ENCODE data around the gene MKNK1. TPM values are rescaled to one million over a fixed set of nuclear protein-coding genes. Genes with fewer than 3 reads are reported as not detected.

Gene MKNK1
- total RNA-seq, 4 donors from 2014 or later: 15.8 to 39.1 (median 27.4) TPM

DNA sequence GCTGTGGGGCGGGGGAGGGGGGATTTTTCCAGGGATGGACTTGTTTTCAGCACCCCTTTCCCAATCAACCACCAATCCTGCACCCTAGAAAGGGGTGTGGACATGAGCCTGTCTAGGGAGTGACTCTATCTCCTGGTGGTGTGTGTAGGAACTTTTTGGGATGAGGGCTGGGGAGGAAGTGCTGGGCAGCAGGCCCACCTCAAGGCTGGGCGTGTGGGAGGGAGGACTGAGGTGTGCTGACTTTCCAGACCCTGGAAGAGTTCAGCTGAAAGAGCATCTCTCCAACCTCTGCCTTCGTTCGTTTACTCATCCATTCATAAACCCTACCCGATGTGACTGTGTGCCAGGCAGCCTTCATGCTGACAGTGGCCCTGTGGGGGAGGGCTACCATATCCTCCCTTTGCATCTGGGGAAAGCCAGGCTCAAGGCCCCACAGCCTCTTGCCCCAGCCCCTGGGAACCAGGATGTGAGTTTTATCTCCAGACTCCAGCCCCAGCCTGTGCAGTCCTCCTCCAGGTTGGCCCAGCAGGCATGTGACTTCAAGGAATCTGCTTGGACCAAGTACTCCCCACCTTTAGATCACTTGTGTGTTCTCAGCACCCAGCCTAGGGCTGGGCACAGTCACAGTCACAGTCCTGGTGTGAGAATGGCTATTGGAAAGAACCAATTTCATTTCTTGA is 59.4 kb downstream of the MKNK1 start:
- H3K27me3 ChIP-seq: peaks cover 44% of the 10 kb centered on the region
- no peaks in the 10 kb centered on the region for H3K36me3 ChIP-seq
- no peak for DNase-seq (ENCODE audit: low spot score in 2 of 2)
- peaks cover 11% of the 10 kb centered on the region for H3K4me1 ChIP-seq
- H3K27ac ChIP-seq: no peak overlapping the region
- no peaks in the 10 kb centered on the region for H3K9me3 ChIP-seq
- H3K4me3 ChIP-seq: no peak overlapping the region
- 53% methylated on average over 5 of the region's 5 CpGs for WGBS
- TF ChIP-seq POLR2AphosphoS5 (IDR thresholded peaks at IDR 0.05): no peak
- no peak for TF ChIP-seq CTCF (IDR thresholded peaks at IDR 0.05)
- no peak for TF ChIP-seq POLR2A (IDR thresholded peaks at IDR 0.05)
- no peak for TF ChIP-seq EP300 (IDR thresholded peaks at IDR 0.05)

GRCh38 chr1:46543761-46544560 is 60.1 kb downstream of the MKNK1 start:
- peaks cover 8% of the 10 kb centered on the region for H3K4me1 ChIP-seq
- H3K27ac ChIP-seq: no peak overlapping the region
- 10% methylated on average over 40 of the region's 58 CpGs for WGBS
- TF ChIP-seq CTCF (IDR thresholded peaks at IDR 0.05) (no peak), POLR2A (IDR thresholded peaks at IDR 0.05) (no peak), POLR2AphosphoS5 (IDR thresholded peaks at IDR 0.05) (no peak), EP300 (IDR thresholded peaks at IDR 0.05) (no peak)
- H3K27me3 ChIP-seq: peaks cover 44% of the 10 kb centered on the region
- no peak for DNase-seq (ENCODE audit: low spot score in 2 of 2)
- H3K4me3 ChIP-seq: no peak overlapping the region
- H3K36me3 ChIP-seq: no peaks in the 10 kb centered on the region
- H3K9me3 ChIP-seq: no peaks in the 10 kb centered on the region

GRCh38 chr1:46543382-46543760 is 60.7 kb downstream of the MKNK1 start:
- Histone ChIP-seq H3K4me1 (peaks cover 8% of the 10 kb centered on the region), H3K4me3 (no peak overlapping the region), H3K36me3 (no peaks in the 10 kb centered on the region), H3K27ac (no peak overlapping the region), H3K27me3 (peaks cover 44% of the 10 kb centered on the region), H3K9me3 (no peaks in the 10 kb centered on the region)
- 50% methylated on average over 7 of the region's 7 CpGs for WGBS
- DNase-seq (ENCODE audit: low spot score in 2 of 2): no peak
- TF ChIP-seq EP300 (IDR thresholded peaks at IDR 0.05): no peak
- TF ChIP-seq POLR2A (IDR thresholded peaks at IDR 0.05): no peak
- TF ChIP-seq CTCF (IDR thresholded peaks at IDR 0.05): no peak
- TF ChIP-seq POLR2AphosphoS5 (IDR thresholded peaks at IDR 0.05): no peak

DNA sequence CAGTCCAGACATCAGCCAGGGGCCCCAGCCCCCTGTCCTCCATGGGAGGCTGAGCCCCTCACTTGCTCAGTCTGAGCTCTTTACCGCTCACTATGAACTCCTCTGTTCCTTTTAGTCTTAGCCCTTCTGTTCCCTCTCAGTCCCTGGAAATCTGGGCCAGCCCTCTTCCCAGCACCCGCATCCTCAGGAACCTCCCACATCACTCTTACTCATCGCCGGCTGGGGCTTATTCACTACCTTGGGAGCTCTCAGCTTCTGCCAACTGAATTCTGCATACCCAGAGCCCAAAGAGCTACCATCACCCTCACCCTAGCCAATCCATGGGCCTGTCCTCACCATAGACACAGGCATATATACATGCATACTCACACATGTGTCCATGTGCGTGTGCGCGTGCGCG is 64.1 kb downstream of the MKNK1 start:
- Histone ChIP-seq H3K4me3 (no peak overlapping the region), H3K9me3 (no peaks in the 10 kb centered on the region), H3K4me1 (peaks cover 4% of the 10 kb centered on the region), H3K27me3 (peaks cover 25% of the 10 kb centered on the region), H3K36me3 (no peaks in the 10 kb centered on the region), H3K27ac (no peak overlapping the region)
- WGBS: 83% methylated on average over 9 of the region's 9 CpGs
- DNase-seq (ENCODE audit: low spot score in 2 of 2): no peak
- TF ChIP-seq EP300 (IDR thresholded peaks at IDR 0.05) (no peak), POLR2AphosphoS5 (IDR thresholded peaks at IDR 0.05) (no peak), CTCF (IDR thresholded peaks at IDR 0.05) (no peak), POLR2A (IDR thresholded peaks at IDR 0.05) (no peak)

GRCh38 chr1:46538147-46538546 is 65.9 kb downstream of the MKNK1 start:
- Histone ChIP-seq H3K9me3 (no peaks in the 10 kb centered on the region), H3K27ac (no peak overlapping the region), H3K27me3 (peaks cover 9% of the 10 kb centered on the region), H3K36me3 (no peaks in the 10 kb centered on the region), H3K4me1 (peaks cover 5% of the 10 kb centered on the region), H3K4me3 (no peak overlapping the region)
- TF ChIP-seq POLR2A (IDR thresholded peaks at IDR 0.05): no peak
- TF ChIP-seq CTCF (IDR thresholded peaks at IDR 0.05): no peak
- TF ChIP-seq POLR2AphosphoS5 (IDR thresholded peaks at IDR 0.05): no peak
- TF ChIP-seq EP300 (IDR thresholded peaks at IDR 0.05): no peak
- WGBS: 74% methylated on average over 2 of the region's 2 CpGs
- no peak for DNase-seq (ENCODE audit: low spot score in 2 of 2)

All from suprapubic skin (tissue), 4 donors.